PC-3 (cell line): Measurements from ENCODE around the gene DVL3. TPM values are rescaled to one million over a fixed set of nuclear protein-coding genes. Genes with fewer than 3 reads are reported as not detected.

ENCODE experiments used
- ATAC-seq: fragments of 200-7000 bp; cut with Tn5 transposase; 2 replicates; pipeline ENCODE4 v1.9.1; 2020; ENCODE audit warnings: mild to moderate bottlenecking, moderate library complexity
- BruUV-seq: library from RNA; stranded (reverse); fragments of 400-500 nt; replicated peaks from 2 replicates; lab custom pipeline; 2021; lab: Mats Ljungman, UMichigan
- CTCF ChIA-PET: fragments of 300-600 bp; sonication (Branson Sonifier 250); formaldehyde crosslinking; loops from one replicate; lab custom pipeline; 2022; ENCODE audit warnings: antibody characterized with exemption; lab: Charles Lee
- POLR2A ChIA-PET: fragments of 300-600 bp; sonication (Branson Sonifier 250); formaldehyde crosslinking; loops from one replicate; lab custom pipeline; 2022; ENCODE audit warnings: antibody characterized with exemption; ENCODE audit not compliant: unreplicated experiment; lab: Charles Lee
- DNase-seq: peaks from one replicate; pipeline ENCODE4 v3.0.0-alpha.2; 2015
- H2AFZ ChIP-seq: fragments of 300-600 bp; sonication (generic); 2 replicates; pipeline ENCODE4 v1.6.0; 2016; ENCODE audit warnings: antibody characterized with exemption, low read length
- H3F3A ChIP-seq: fragments of 300-600 bp; sonication (generic); one replicate; pipeline ENCODE4 v1.6.0; 2017; ENCODE audit warnings: antibody characterized with exemption, low read length, control low read depth, mild to moderate bottlenecking; ENCODE audit not compliant: unreplicated experiment
- H3K27ac ChIP-seq: fragments of 300-600 bp; sonication (generic); 2 replicates; pipeline ENCODE4 v1.5.1; 2016; ENCODE audit warnings: mild to moderate bottlenecking, low read length
- H3K27me3 ChIP-seq: fragments of 300-600 bp; sonication (generic); 2 replicates; pipeline ENCODE4 v1.6.1; 2016; ENCODE audit warnings: low read length, mixed read lengths
- H3K36me3 ChIP-seq: fragments of 300-600 bp; sonication (generic); 2 replicates; pipeline ENCODE4 v1.6.1; 2016; ENCODE audit warnings: low read depth, mixed run types, low read length, mixed read lengths
- H3K4me1 ChIP-seq: fragments of 300-600 bp; sonication (generic); 2 replicates; pipeline ENCODE4 v1.5.1; 2016; ENCODE audit warnings: low read length; ENCODE audit not compliant: insufficient read depth
- H3K4me2 ChIP-seq: fragments of 300-600 bp; sonication (generic); 2 replicates; pipeline ENCODE4 v1.6.0; 2016; ENCODE audit warnings: low read length
- H3K4me3 ChIP-seq: fragments of 300-600 bp; sonication (generic); 2 replicates; pipeline ENCODE4 v1.5.1; 2016; ENCODE audit warnings: mild to moderate bottlenecking, low read length, mixed read lengths
- H3K79me2 ChIP-seq: fragments of 300-600 bp; sonication (generic); 2 replicates; pipeline ENCODE4 v1.6.1; 2017; ENCODE audit warnings: low read length, mixed read lengths
- H3K9ac ChIP-seq: fragments of 300-600 bp; sonication (generic); 2 replicates; pipeline ENCODE4 v1.6.0; 2016; ENCODE audit warnings: mild to moderate bottlenecking, low read length
- H3K9me2 ChIP-seq: fragments of 300-600 bp; sonication (generic); replicated peaks from 2 replicates; pipeline ENCODE4 v1.6.1; 2016; ENCODE audit warnings: mixed run types, low read length, mixed read lengths
- H3K9me3 ChIP-seq: fragments of 300-600 bp; sonication (generic); 2 replicates; pipeline ENCODE4 v1.6.1; 2016; ENCODE audit warnings: low read length, mixed read lengths
- H4K20me1 ChIP-seq: fragments of 300-600 bp; sonication (generic); 2 replicates; pipeline ENCODE4 v1.6.1; 2016; ENCODE audit warnings: low read length, mixed read lengths
- EZH2 ChIP-seq: fragments of 300-600 bp; sonication (generic); IDR thresholded peaks from one replicate; pipeline ENCODE4 v1.6.1; 2017; ENCODE audit warnings: antibody characterized with exemption, mild to moderate bottlenecking, low read length; ENCODE audit not compliant: unreplicated experiment
- EZH2phosphoT487 ChIP-seq: fragments of 300-600 bp; sonication (generic); IDR thresholded peaks from 2 replicates; pipeline ENCODE4 v1.6.1; 2018; ENCODE audit warnings: mild to moderate bottlenecking, antibody characterized with exemption, low read length, borderline replicate concordance
- intact Hi-C: fragments of 100-400 bp; cut with micrococcal nuclease; formaldehyde crosslinking; loops from 2 replicates; pipeline ENCODE4 v1.9.0; 2023
- total RNA-seq: library from RNA; depleted of rRNA; stranded (reverse); fragments of >200 nt; gene quantifications from 2 replicates; pipeline ENCODE4 v1.2.3, GENCODE V29; 2014
- TF ChIP-seq, protein P1 (sequence below): fragments of 300-600 bp; sonication (generic); conservative IDR thresholded peaks from 2 replicates; pipeline ENCODE4 v1.5.1; 2017; ENCODE audit warnings: antibody characterized with exemption, low read depth, mild to moderate bottlenecking, low read length

DVL3 gene
- total RNA-seq, 1 experiment from 2014 or later = 50.6 TPM

DNA sequence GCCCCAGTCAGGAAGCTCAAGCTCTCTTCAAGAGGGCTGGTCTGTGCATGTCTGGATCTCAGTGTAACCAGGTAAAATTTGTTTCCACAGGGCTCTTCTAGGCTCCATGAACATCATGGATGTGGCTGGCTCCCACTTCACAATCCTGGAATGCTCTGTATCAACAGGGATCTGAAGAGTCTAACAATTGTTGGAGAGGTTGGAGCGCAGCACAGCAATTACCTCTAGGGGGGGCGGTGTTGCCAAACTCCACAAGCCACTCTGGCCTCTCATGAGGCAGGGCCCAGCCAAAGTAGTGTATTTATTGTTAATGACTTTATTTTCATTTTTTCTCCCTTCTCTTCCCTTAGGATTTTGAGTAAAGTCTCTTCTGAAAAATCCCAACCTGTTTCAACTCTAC, 26.2 kb upstream of the DVL3 start:
- Histone ChIP-seq H2AFZ (no peak overlapping the region), H3K27me3 (no peaks in the 10 kb centered on the region), H3K4me3 (no peak overlapping the region), H3K9me2 (no peaks in the 10 kb centered on the region), H3K36me3 (no peaks in the 10 kb centered on the region), H3K9ac (no peak overlapping the region), H3K4me2 (no peak overlapping the region), H3K27ac (no peak overlapping the region), H3K4me1 (peaks cover 17% of the 10 kb centered on the region), H3K9me3 (no peaks in the 10 kb centered on the region), H3F3A (no peaks in the 10 kb centered on the region), H4K20me1 (no peaks in the 10 kb centered on the region), H3K79me2 (0 out of 2 replicates have a peak, but pooled peaks cover 3% of the 10 kb centered on the region)
- BruUV-seq = no TSS peak
- POLR2A ChIA-PET = no interaction called here
- intact Hi-C loops = no loop called here
- DNase-seq (peak; percentile 55), ATAC-seq (peak; percentile 77)
- no peak for TF ChIP-seq EZH2phosphoT487
- TF ChIP-seq, protein P1, sequence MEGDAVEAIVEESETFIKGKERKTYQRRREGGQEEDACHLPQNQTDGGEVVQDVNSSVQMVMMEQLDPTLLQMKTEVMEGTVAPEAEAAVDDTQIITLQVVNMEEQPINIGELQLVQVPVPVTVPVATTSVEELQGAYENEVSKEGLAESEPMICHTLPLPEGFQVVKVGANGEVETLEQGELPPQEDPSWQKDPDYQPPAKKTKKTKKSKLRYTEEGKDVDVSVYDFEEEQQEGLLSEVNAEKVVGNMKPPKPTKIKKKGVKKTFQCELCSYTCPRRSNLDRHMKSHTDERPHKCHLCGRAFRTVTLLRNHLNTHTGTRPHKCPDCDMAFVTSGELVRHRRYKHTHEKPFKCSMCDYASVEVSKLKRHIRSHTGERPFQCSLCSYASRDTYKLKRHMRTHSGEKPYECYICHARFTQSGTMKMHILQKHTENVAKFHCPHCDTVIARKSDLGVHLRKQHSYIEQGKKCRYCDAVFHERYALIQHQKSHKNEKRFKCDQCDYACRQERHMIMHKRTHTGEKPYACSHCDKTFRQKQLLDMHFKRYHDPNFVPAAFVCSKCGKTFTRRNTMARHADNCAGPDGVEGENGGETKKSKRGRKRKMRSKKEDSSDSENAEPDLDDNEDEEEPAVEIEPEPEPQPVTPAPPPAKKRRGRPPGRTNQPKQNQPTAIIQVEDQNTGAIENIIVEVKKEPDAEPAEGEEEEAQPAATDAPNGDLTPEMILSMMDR = peak; percentile 71
- CTCF ChIA-PET = no interaction called here

DNA sequence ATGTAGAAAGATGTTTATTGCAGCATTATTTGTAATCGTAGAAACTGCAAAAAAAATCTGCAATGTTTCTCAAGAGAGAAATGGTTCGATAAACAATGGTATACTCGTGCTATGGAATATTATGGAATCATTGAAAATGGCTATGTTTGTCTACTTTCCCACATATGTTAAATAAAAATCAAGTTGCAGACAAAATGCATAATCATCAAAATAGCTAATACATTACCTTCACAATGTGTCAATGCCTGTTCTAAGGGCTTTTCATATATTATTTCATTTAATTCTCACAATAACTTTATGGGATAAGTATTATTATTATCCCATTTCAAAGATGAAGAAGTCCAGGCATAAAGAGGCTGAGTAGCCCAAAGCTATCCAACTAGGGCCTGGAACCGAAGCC, 22.2 kb upstream of the DVL3 start:
- TF ChIP-seq EZH2 = no peak
- no peak for TF ChIP-seq EZH2phosphoT487
- Histone ChIP-seq H3K79me2 (peaks cover 36% of the 10 kb centered on the region), H3K9me2 (no peaks in the 10 kb centered on the region), H2AFZ (peak overlapping the region; percentile 92; the same call in 1 of the 2 replicates), H3K4me2 (peak overlapping the region; percentile 89), H3F3A (no peaks in the 10 kb centered on the region), H3K9ac (no peak overlapping the region), H3K4me1 (peaks cover 27% of the 10 kb centered on the region), H3K4me3 (peak overlapping the region; percentile 79), H3K9me3 (no peaks in the 10 kb centered on the region), H3K36me3 (peaks cover 4% of the 10 kb centered on the region; the same call in 1 of the 2 replicates), H3K27me3 (no peaks in the 10 kb centered on the region), H3K27ac (no peak overlapping the region), H4K20me1 (no peaks in the 10 kb centered on the region; the same call in 1 of the 2 replicates)
- POLR2A ChIA-PET = no interaction called here
- DNase-seq (no peak), ATAC-seq (no peak)
- no TSS peak for BruUV-seq
- CTCF ChIA-PET = no interaction called here
- intact Hi-C loops = loop anchor here (5.0 kb wide), 2 partner anchors 91 to 236 kb away; no protein-coding TSS in a partner anchor

DNA sequence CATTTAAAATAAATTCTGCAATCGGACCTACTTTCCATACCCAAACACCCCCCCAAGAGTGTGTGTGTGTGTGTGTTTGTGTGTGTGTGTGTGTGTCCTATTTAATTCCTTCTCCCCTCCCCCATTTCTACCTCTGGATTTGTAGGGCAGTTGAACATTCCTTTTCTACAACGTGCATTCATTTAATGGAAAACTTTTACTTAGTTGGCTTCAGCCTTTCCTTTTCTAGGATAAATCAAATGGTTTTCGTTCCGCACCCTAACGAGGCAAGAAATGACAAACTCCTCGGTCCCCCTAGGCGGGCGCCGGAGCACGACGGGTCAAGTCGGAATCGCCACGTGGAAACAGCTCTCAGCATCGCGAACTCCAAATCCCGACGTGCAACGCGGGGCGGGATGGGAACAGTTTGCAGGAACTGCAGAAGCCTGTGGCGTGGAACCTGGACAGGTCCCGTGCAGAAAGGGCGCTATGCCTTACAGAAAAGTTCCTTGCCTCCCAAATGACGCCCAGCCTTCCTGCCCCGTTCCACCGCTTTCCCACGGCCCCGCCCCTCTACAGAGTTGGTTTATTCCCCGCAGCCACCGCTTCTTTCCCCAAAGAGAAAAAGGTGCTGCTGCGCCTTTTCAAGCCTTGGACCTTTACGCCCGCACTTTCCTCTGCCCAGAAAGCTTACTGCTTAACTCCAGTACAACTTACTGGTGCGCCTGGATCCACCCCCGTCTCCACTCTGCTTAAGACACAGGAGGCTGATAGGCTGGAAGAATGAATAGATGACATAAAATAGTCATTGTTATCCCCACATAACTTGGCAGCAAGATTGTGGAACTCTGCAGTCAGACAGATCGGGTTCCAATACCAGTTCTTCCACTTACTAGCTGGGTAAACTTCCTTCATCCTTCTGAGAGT, 21.1 kb upstream of the DVL3 start:
- Histone ChIP-seq H2AFZ (peak overlapping the region; percentile 92), H3K4me1 (peaks cover 27% of the 10 kb centered on the region), H3K36me3 (peaks cover 4% of the 10 kb centered on the region; the same call in 1 of the 2 replicates), H3K4me2 (peak overlapping the region; percentile 89), H3K9me3 (no peaks in the 10 kb centered on the region), H3K27ac (peak overlapping the region; percentile 93), H3K79me2 (peaks cover 45% of the 10 kb centered on the region), H3K27me3 (no peaks in the 10 kb centered on the region), H3F3A (no peaks in the 10 kb centered on the region), H3K4me3 (peak overlapping the region; percentile 79), H4K20me1 (no peaks in the 10 kb centered on the region; the same call in 1 of the 2 replicates), H3K9ac (peak overlapping the region; percentile 95), H3K9me2 (no peaks in the 10 kb centered on the region)
- no TSS peak for BruUV-seq
- TF ChIP-seq EZH2phosphoT487 = no peak
- ChIA-PET CTCF (interaction anchor here (1.3 kb wide), 1 partner anchor 116 kb away, joined by 6 read pairs; the partner anchor contains the start of gene EEF1AKMT4), POLR2A (interaction anchor here (0.6 to 1.0 kb wide), 4 partner anchors 23 to 290 kb away, joined by 3 to 6 read pairs (median 4); no protein-coding TSS in a partner anchor)
- DNase-seq (peak; percentile 95), ATAC-seq (peak; percentile 69)
- intact Hi-C loops = loop anchor here (1.0 to 5.0 kb wide), 5 partner anchors 21 to 237 kb away; partner anchors contain the start of genes ABCC5, AP2M1 and DVL3
